ENCODE results near the gene CHST15.

Gene CHST15

GRCh38 chr10:123999261-123999660 is 94.1 kb downstream of the CHST15 start:
- peaks cover 18% of the 10 kb centered on the region for H3K4me1 ChIP-seq (ENCODE audit: control insufficient read depth, low read length)
- H4K20me1 ChIP-seq (ENCODE audit: control insufficient read depth, insufficient read depth, low read depth, low read length), result no peaks in the 10 kb centered on the region
- H3F3A ChIP-seq (ENCODE audit: control insufficient read depth, insufficient read depth), result no peaks in the 10 kb centered on the region
- TF ChIP-seq, protein P1, sequence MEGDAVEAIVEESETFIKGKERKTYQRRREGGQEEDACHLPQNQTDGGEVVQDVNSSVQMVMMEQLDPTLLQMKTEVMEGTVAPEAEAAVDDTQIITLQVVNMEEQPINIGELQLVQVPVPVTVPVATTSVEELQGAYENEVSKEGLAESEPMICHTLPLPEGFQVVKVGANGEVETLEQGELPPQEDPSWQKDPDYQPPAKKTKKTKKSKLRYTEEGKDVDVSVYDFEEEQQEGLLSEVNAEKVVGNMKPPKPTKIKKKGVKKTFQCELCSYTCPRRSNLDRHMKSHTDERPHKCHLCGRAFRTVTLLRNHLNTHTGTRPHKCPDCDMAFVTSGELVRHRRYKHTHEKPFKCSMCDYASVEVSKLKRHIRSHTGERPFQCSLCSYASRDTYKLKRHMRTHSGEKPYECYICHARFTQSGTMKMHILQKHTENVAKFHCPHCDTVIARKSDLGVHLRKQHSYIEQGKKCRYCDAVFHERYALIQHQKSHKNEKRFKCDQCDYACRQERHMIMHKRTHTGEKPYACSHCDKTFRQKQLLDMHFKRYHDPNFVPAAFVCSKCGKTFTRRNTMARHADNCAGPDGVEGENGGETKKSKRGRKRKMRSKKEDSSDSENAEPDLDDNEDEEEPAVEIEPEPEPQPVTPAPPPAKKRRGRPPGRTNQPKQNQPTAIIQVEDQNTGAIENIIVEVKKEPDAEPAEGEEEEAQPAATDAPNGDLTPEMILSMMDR (IDR thresholded peaks at IDR 0.05; ENCODE audit: low read depth, low read length, poor library complexity, severe bottlenecking), result no peak
- TF ChIP-seq EZH2phosphoT487 (IDR thresholded peaks at IDR 0.05; ENCODE audit: borderline replicate concordance, low read length), result no peak
- H3K27me3 ChIP-seq (ENCODE audit: control insufficient read depth, low read length), result peaks cover 3% of the 10 kb centered on the region
- no peaks in the 10 kb centered on the region for H3K36me3 ChIP-seq (ENCODE audit: control insufficient read depth, low read length)
- H3K9me2 ChIP-seq (replicated peaks; ENCODE audit: control insufficient read depth, low read length), result no peaks in the 10 kb centered on the region
- H3K4me2 ChIP-seq (ENCODE audit: low read length), result no peak overlapping the region
- H3K9me3 ChIP-seq (ENCODE audit: control insufficient read depth, insufficient read depth, low read length), result no peaks in the 10 kb centered on the region
- H3K4me3 ChIP-seq (ENCODE audit: low read length), result no peak overlapping the region
- no peaks in the 10 kb centered on the region for H3K79me2 ChIP-seq (ENCODE audit: control insufficient read depth, low read length)
- no peak overlapping the region for H3K27ac ChIP-seq (ENCODE audit: low read depth, low read length)

GRCh38 chr10:123998197-123999141 is 94.9 kb downstream of the CHST15 start:
- no peaks in the 10 kb centered on the region for H3K79me2 ChIP-seq (ENCODE audit: control insufficient read depth, low read length)
- no peak for TF ChIP-seq EZH2phosphoT487 (IDR thresholded peaks at IDR 0.05; ENCODE audit: borderline replicate concordance, low read length)
- TF ChIP-seq, protein P1 (IDR thresholded peaks at IDR 0.05; ENCODE audit: low read depth, low read length, poor library complexity, severe bottlenecking), result no peak
- no peaks in the 10 kb centered on the region for H3F3A ChIP-seq (ENCODE audit: control insufficient read depth, insufficient read depth)
- no peaks in the 10 kb centered on the region for H3K36me3 ChIP-seq (ENCODE audit: control insufficient read depth, low read length)
- no peak overlapping the region for H3K4me2 ChIP-seq (ENCODE audit: low read length)
- no peak overlapping the region for H3K27ac ChIP-seq (ENCODE audit: low read depth, low read length)
- H3K4me3 ChIP-seq (ENCODE audit: low read length), result no peak overlapping the region
- no peaks in the 10 kb centered on the region; the same call in 1 of the 2 replicates for H4K20me1 ChIP-seq (ENCODE audit: control insufficient read depth, insufficient read depth, low read depth, low read length)
- H3K27me3 ChIP-seq (ENCODE audit: control insufficient read depth, low read length), result peaks cover 11% of the 10 kb centered on the region
- no peaks in the 10 kb centered on the region for H3K9me2 ChIP-seq (replicated peaks; ENCODE audit: control insufficient read depth, low read length)
- peaks cover 21% of the 10 kb centered on the region for H3K4me1 ChIP-seq (ENCODE audit: control insufficient read depth, low read length)
- H3K9me3 ChIP-seq (ENCODE audit: control insufficient read depth, insufficient read depth, low read length), result no peaks in the 10 kb centered on the region

- no peak overlapping the region for H3K27ac ChIP-seq (ENCODE audit: low read depth, low read length)
- no peak for TF ChIP-seq EZH2phosphoT487 (IDR thresholded peaks at IDR 0.05; ENCODE audit: borderline replicate concordance, low read length)
- TF ChIP-seq, protein P1 (IDR thresholded peaks at IDR 0.05; ENCODE audit: low read depth, low read length, poor library complexity, severe bottlenecking), result no peak
- H3K4me2 ChIP-seq (ENCODE audit: low read length), result no peak overlapping the region
Observed at GRCh38 chr10:123997486-123998196, 95.8 kb downstream of the CHST15 start.

More at GRCh38 chr10:123997486-123998196, 95.8 kb downstream of the CHST15 start:
- H4K20me1 ChIP-seq (ENCODE audit: control insufficient read depth, insufficient read depth, low read depth, low read length), result no peaks in the 10 kb centered on the region; the same call in 1 of the 2 replicates
- no peaks in the 10 kb centered on the region for H3K9me2 ChIP-seq (replicated peaks; ENCODE audit: control insufficient read depth, low read length)
- H3K36me3 ChIP-seq (ENCODE audit: control insufficient read depth, low read length), result no peaks in the 10 kb centered on the region
- H3K9me3 ChIP-seq (ENCODE audit: control insufficient read depth, insufficient read depth, low read length), result no peaks in the 10 kb centered on the region
- peaks cover 21% of the 10 kb centered on the region for H3K4me1 ChIP-seq (ENCODE audit: control insufficient read depth, low read length)
- H3F3A ChIP-seq (ENCODE audit: control insufficient read depth, insufficient read depth), result no peaks in the 10 kb centered on the region
- no peak overlapping the region for H3K4me3 ChIP-seq (ENCODE audit: low read length)
- H3K27me3 ChIP-seq (ENCODE audit: control insufficient read depth, low read length), result peaks cover 12% of the 10 kb centered on the region
- no peaks in the 10 kb centered on the region for H3K79me2 ChIP-seq (ENCODE audit: control insufficient read depth, low read length)
